SJSA1 (cell line): ENCODE results near the gene C1orf159. TPM values are rescaled to one million over a fixed set of nuclear protein-coding genes. Genes with fewer than 3 reads are reported as not detected.

Experiments used
- DNase-seq, 2 experiments: peaks; one replicate each; pipeline ENCODE4 v3.0.0-alpha.2; 2015 to 2020; ENCODE audit warnings: low spot score in 2 of 2, low read depth in 1 of 2
- H3K27ac ChIP-seq: fragments of 250-450 bp; sonication (Bioruptor Pico); 2 replicates; pipeline ENCODE4 v1.5.1; 2020; ENCODE audit warnings: mild to moderate bottlenecking, moderate library complexity
- H3K27me3 ChIP-seq: fragments of 250-450 bp; sonication (Bioruptor Pico); replicated peaks from 2 replicates; pipeline ENCODE4 v1.5.1; 2020; ENCODE audit warnings: mild to moderate bottlenecking, moderate library complexity
- H3K36me3 ChIP-seq: fragments of 250-450 bp; sonication (Bioruptor Pico); 2 replicates; pipeline ENCODE4 v1.5.1; 2020; ENCODE audit warnings: mild to moderate bottlenecking
- H3K4me1 ChIP-seq: fragments of 250-450 bp; sonication (Bioruptor Pico); replicated peaks from 2 replicates; pipeline ENCODE4 v1.6.1; 2021; ENCODE audit warnings: mild to moderate bottlenecking
- H3K4me3 ChIP-seq: fragments of 250-450 bp; sonication (Bioruptor Pico); 2 replicates; pipeline ENCODE4 v1.5.1; 2020; ENCODE audit warnings: mild to moderate bottlenecking
- H3K9me3 ChIP-seq: fragments of 250-450 bp; sonication (Bioruptor Pico); replicated peaks from 2 replicates; pipeline ENCODE4 v1.5.1; 2020; ENCODE audit warnings: mild to moderate bottlenecking
- total RNA-seq: library from RNA; depleted of rRNA; stranded (reverse); fragments of >200 nt; shearing (Covaris generic); gene quantifications from 2 replicates; pipeline ENCODE4 v1.2.3, GENCODE V29; 2014

The C1orf159 gene
- total RNA-seq, 1 experiment from 2014 or later: 15.4 TPM

DNA sequence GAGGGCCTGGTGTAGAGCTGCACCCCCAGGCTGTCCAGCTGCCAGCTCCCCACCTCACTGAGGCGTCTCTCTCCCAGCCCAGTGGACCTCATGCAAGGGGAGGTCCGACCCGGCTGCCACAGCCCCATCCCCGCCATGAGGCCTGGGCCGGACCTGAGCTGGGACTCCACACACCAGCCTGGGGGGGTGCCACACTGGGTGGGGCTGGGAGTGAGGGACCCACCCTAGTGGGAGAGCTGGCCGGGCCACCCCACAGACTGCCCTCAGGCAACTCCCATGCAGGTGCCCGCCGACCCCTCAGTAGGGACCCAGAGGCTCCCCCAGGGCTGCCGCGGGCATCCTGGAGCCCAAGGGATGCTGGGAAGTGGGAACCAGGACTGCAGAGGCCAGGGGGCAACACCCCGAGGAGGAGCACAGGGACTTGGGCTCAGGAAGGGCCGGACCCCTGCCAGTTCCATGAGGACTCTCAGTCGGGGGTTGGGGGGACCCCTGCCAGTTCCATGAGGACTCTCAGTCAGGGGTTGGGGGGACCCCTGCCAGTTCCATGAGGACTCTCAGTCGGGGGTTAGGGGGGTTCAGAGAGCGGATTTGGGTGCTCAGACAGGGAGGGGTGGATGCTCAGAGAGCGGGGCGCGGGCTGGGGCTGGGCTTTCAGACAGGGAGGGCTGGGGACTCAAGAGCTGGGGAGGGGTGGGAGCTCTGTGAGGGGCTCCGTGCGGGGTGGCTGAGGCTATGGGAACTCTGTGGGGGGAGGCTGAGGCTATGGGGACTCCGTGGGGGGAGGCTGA, 40.5 kb downstream of the C1orf159 start:
- Histone ChIP-seq H3K9me3 (no peaks in the 10 kb centered on the region), H3K36me3 (no peaks in the 10 kb centered on the region), H3K4me1 (peaks cover 11% of the 10 kb centered on the region), H3K27me3 (peaks cover 34% of the 10 kb centered on the region), H3K27ac (no peak overlapping the region), H3K4me3 (no peak overlapping the region)
- no peak for DNase-seq

DNA sequence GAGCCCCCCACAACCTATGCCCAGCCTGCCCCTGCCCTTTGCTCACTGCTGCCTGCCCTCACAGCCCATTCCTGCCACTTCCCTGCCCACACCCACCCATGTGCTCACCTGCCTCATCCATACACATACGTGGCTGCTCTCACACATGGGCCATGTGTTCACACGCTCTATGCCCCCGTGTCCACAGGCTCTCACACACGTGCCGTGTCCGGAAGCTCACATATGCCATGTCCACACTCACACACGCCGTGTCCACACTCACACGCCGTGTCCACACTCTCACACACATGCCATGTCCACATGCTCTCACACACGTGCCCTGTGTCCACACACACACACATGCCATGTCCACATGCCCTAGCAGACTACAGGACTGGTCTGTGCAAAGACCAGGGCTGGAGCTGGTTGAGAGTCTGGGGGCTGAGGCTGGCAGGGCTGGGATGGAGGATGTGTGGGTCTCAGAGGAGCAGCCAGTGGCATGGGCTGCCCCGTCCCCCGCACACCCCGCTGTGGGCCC, 41.2 kb downstream of the C1orf159 start:
- Histone ChIP-seq H3K27ac (no peak overlapping the region), H3K4me1 (peaks cover 5% of the 10 kb centered on the region), H3K9me3 (no peaks in the 10 kb centered on the region), H3K27me3 (peaks cover 40% of the 10 kb centered on the region), H3K4me3 (no peak overlapping the region), H3K36me3 (no peaks in the 10 kb centered on the region)
- DNase-seq: no peak

- H3K27me3 ChIP-seq: peaks cover 48% of the 10 kb centered on the region
- no peak within 1 kb of the TSS for H3K27ac ChIP-seq
- peaks cover 6% of the 10 kb centered on the region for H3K4me1 ChIP-seq
- H3K4me3 ChIP-seq: no peak within 1 kb of the TSS
- H3K36me3 ChIP-seq: no peaks in the 10 kb centered on the region
- H3K9me3 ChIP-seq: no peaks in the 10 kb centered on the region
- DNase-seq: no peak
Measured at GRCh38 chr1:1073743-1074587, 41.9 kb downstream of the C1orf159 start, which contains the start of gene RNF223. Gene RNF223, minus strand, starts transcription at chr1:1074306. Its CDS starts 1,740 bp downstream, at chr1:1072566.

DNA sequence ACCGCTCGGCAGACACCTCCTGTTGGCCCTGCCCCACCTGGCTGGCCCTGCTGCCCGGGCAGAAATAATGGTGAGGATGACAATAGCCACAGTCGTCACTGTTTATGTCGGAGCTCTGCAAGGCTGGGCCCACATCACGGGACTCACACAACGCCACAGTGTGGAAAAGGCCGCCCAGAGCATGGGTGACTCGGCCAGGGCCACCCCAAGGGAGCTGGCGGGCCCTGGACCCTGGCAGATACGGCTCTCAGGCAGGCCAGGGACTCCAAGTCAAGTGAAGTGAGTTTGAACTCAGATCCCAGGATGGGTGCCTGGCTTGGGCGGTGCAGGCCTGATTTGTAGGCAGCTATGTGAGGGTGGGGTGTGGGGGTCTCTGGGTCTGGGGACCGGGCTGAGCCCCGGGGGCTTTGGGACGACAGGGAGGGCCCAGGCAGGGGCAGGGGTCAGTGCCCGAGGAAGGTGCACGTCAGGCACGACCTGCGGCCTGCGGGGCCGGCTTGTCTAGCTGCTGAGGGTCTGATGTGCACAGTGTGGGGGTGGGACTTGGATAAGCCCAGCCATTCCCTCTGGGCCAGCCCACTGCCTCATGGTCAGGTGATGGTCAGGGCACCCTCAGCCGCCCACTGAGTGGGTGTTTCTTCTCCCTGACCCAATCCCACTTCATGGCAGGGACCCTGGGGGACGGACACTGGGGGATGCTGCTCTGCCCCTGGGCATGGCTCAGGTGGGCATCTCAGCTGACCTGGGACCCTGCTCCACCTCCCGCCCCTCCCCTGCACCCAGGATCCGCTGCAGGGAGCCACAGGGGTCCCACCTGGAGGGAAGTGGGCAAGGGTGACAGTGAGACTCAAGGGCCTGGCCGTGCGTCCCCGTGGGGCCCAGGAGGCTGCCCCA, 42.8 kb downstream of the C1orf159 start:
- H3K27ac ChIP-seq: no peak overlapping the region
- H3K4me1 ChIP-seq: peaks cover 11% of the 10 kb centered on the region
- H3K4me3 ChIP-seq: no peak overlapping the region
- peaks cover 54% of the 10 kb centered on the region for H3K27me3 ChIP-seq
- no peaks in the 10 kb centered on the region for H3K36me3 ChIP-seq
- no peaks in the 10 kb centered on the region for H3K9me3 ChIP-seq
- no peak for DNase-seq

GRCh38 chr1:1072299-1072848, 43.5 kb downstream of the C1orf159 start:
- Histone ChIP-seq H3K4me3 (no peak overlapping the region), H3K27ac (no peak overlapping the region), H3K9me3 (no peaks in the 10 kb centered on the region), H3K27me3 (peaks cover 60% of the 10 kb centered on the region), H3K36me3 (no peaks in the 10 kb centered on the region), H3K4me1 (peaks cover 11% of the 10 kb centered on the region)
- DNase-seq: no peak

- H3K36me3 ChIP-seq: no peaks in the 10 kb centered on the region
- DNase-seq: no peak
Measured at GRCh38 chr1:1071486-1072298, 44.2 kb downstream of the C1orf159 start.

GRCh38 chr1:1069711-1070676, 45.9 kb downstream of the C1orf159 start:
- Histone ChIP-seq H3K27ac (no peak overlapping the region), H3K9me3 (no peaks in the 10 kb centered on the region), H3K36me3 (no peaks in the 10 kb centered on the region), H3K4me3 (no peak overlapping the region), H3K27me3 (peaks cover 61% of the 10 kb centered on the region), H3K4me1 (peaks cover 11% of the 10 kb centered on the region)
- DNase-seq: no peak

More at GRCh38 chr1:1071486-1072298, 44.2 kb downstream of the C1orf159 start:
- no peaks in the 10 kb centered on the region for H3K9me3 ChIP-seq
- peaks cover 11% of the 10 kb centered on the region for H3K4me1 ChIP-seq
- H3K27ac ChIP-seq: no peak overlapping the region
- no peak overlapping the region for H3K4me3 ChIP-seq
- peaks cover 63% of the 10 kb centered on the region for H3K27me3 ChIP-seq

GRCh38 chr1:1069056-1069710, 46.7 kb downstream of the C1orf159 start:
- H3K27me3 ChIP-seq: peaks cover 54% of the 10 kb centered on the region
- no peak overlapping the region for H3K27ac ChIP-seq
- peak; percentile 48 to 69 for DNase-seq
- H3K9me3 ChIP-seq: no peaks in the 10 kb centered on the region
- peaks cover 14% of the 10 kb centered on the region for H3K4me1 ChIP-seq
- H3K36me3 ChIP-seq: no peaks in the 10 kb centered on the region
- H3K4me3 ChIP-seq: peak overlapping the region; percentile 34

- Histone ChIP-seq H3K4me1 (peaks cover 20% of the 10 kb centered on the region), H3K27me3 (peaks cover 51% of the 10 kb centered on the region), H3K9me3 (no peaks in the 10 kb centered on the region), H3K4me3 (no peak overlapping the region), H3K27ac (no peak overlapping the region), H3K36me3 (no peaks in the 10 kb centered on the region)
- no peak for DNase-seq
Measured at GRCh38 chr1:1068517-1069055, 47.3 kb downstream of the C1orf159 start.

DNA sequence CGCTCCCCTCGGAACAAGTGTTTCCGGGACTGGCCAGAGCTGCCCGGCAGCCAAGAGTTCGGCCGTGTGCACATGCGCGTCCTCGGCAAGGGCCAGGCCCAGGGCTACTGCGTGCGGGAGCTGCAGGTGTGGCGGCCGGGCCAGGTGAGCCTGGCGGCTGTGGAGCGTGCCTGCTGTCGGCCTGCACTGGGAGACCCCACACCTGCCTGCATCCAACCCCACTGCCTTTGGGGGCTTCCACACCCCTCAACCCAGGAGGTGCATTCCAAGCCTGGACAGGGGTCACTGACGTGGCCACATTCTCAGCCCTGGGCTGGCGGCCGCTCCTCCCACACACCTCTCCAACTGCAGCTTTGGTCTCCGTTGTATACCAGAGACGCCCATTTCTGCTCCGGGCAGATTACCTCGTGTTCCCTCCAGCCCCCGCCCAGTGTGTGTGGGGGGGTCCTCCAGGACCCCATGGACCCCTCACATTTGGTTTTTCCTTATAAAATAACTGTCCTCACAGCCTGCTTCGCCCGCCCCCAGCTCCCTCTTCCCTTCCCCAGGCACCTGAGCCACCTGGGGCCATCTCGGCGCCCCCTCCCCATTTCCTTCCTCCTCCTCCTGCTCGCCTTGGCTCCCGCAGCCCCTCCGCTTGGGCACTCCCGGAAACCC, 47.9 kb downstream of the C1orf159 start:
- no peak overlapping the region for H3K4me3 ChIP-seq
- no peak overlapping the region for H3K27ac ChIP-seq
- peaks cover 50% of the 10 kb centered on the region for H3K27me3 ChIP-seq
- no peaks in the 10 kb centered on the region; the same call in 1 of the 2 replicates for H3K9me3 ChIP-seq
- H3K36me3 ChIP-seq: no peaks in the 10 kb centered on the region
- no peak for DNase-seq
- peaks cover 26% of the 10 kb centered on the region for H3K4me1 ChIP-seq
